OCI-M2 (cell line): Measurements from ENCODE around the gene VASH2.

Experiments used
- DNase-seq: peaks from one replicate; lab custom pipeline; 2025; ENCODE audit not compliant: unreplicated experiment; lab: John Stamatoyannopoulos, UW

VASH2 gene

DNA sequence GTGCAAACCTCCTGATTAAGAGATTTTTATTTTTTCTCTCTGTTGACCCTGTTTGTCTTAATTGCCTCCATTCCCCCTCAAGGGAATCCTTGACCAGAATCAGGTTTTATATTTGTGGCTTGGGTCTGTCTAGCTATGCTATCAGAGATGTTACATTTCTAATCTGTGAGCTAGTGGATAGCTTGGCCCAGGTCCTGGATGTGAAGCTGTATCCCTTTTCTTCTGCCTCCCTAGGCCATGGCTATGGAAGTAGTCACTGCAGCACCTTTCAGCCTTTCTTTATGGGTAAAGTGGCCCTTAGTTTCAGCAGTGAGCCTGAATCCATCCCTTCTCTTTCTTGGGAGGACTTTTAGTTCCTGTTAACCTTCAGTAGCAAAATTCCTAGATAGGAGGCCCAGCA, 82.3 kb downstream of the VASH2 start:
- DNase-seq = no peak

DNA sequence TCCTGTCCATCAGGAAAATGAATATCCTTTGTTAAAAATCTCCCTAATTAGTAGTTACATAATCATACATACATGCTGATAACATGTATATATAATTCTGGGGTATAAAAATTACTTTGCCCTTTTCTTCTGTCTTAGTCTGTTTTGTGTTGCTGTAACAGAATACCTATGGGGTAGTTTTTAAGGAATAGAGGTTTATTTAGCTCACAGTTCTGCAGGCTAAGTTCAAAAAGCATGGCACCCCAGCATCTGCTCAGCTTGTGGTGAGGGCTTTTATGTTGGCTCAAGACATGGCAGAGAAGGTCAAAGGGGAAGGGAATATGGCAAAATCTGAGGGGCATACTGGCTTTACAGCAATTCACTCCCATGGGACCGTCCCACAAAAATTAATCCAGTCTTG, 84.4 kb downstream of the VASH2 start:
- no peak for DNase-seq

DNA sequence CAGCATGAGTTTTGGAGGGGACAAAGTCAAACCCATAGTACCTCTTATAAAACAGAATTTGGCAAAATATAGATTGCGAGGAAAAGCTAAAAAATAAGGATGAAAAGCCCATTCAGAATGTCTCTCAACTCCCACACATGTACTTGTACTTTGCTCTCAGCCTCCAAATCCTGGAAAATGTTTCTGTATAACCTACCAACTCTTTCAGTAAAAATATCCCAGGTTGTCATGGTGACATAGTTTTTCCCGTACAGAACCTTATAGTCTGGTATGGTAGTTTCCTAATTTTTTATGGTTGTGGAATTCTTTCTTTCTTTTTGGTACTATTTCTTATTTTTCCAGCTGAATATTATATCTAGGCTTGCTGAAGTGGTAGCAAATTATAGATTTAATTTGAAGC, 85.2 kb downstream of the VASH2 start:
- no peak for DNase-seq
